ENCODE measurements around the gene KCNK4. TPM values are rescaled to one million over a fixed set of nuclear protein-coding genes. Genes with fewer than 3 reads are reported as not detected.

Gene KCNK4
- total and polyA plus RNA-seq, 2 donors (not counting 3 experiments of a cell fraction or from before 2014, with no cell fraction given): 0.06 to 0.44 TPM

DNA sequence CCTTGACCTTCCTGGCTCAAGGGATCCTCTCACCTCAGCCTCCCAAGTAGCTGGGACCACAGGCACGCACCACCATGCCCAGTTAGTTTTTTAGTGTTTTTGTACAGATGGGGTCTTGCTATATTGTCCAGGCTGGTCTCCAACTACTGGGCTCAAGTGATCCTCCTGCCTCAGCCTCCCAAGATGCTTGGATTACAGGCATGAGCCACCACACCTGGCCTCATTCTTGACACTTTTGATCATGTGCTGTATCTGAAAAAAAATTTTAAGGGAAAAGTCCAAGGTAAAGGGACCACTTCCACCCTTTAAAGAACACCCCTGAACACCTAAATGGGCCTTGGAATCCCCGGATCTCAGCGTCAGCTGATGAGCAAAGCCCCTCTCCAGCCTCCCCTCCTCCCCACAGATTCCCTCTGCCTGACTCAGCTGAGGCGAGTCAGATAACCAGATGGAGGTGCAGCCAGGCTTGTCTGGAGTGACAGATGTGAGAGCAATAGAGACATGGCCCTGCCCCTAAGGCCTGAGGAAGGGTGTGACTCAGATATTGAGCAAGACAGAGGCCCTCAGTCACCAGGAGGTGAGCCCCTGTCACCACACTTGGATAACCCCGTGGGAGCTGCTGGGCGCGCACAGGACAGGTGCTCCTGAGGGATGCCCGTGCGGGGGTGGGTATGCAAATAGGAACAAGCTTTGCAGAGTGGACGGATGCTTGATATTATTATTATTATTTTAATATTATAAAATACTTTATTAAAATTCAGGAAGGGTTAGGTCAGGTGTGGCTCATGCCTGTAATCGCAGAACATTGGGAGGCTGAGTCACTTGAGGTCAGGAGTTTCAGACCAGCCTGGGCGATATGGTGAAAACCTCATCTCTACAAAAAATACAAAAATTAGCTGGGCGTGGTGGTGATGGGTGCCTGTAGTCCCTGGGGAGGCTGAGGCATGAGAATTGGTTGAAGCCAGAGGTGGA lies 43.9 kb downstream of the KCNK4 start:
- peak; percentile 52 for FAIRE-seq
- H3K4me1 ChIP-seq (ENCODE audit: control insufficient read depth, extremely low read depth, insufficient read depth, low read length): peaks cover 3% of the 10 kb centered on the region

More for the DNA sequence above, 43.9 kb downstream of the KCNK4 start:
- Histone ChIP-seq H3K9me3 (replicated peaks; ENCODE audit: control insufficient read depth, insufficient read depth, low read length) (no peaks in the 10 kb centered on the region), H3K4me2 (ENCODE audit: insufficient read depth, low read length) (no peak overlapping the region), H3K9me1 (replicated peaks; ENCODE audit: control insufficient read depth, extremely low read depth, insufficient read depth, low read length) (no peaks in the 10 kb centered on the region), H3K79me2 (ENCODE audit: control insufficient read depth, insufficient read depth, low read length) (no peaks in the 10 kb centered on the region), H3K4me3 (replicated peaks in 1 of 3; ENCODE audit: insufficient read depth in 1 of 3, low read depth in 1 of 3, low read length in 3 of 3) (no peak overlapping the region), H3K36me3 (ENCODE audit: control insufficient read depth in 2 of 2, extremely low read depth in 1 of 2, insufficient read depth in 2 of 2, low read length in 2 of 2) (no peaks in the 10 kb centered on the region), H4K20me1 (replicated peaks; ENCODE audit: control insufficient read depth, extremely low read depth, insufficient read depth, low read length) (no peaks in the 10 kb centered on the region), H2AFZ (ENCODE audit: low read depth, low read length) (no peak overlapping the region), H3K27ac (ENCODE audit: insufficient read depth, low read depth, low read length) (no peak overlapping the region), H3K9ac (replicated peaks; ENCODE audit: extremely low read depth, insufficient read depth, low read length) (no peak overlapping the region), H3K27me3 (ENCODE audit: control insufficient read depth in 2 of 2, insufficient read depth in 2 of 2, low read length in 2 of 2) (no peaks in the 10 kb centered on the region)
- BruUV-seq (replicated peaks): no TSS peak
- ChIA-PET POLR2A (no interaction called here), CTCF (interaction anchor here (0.9 to 5.4 kb wide), 3 partner anchors 18 to 131 kb away, joined by 3 to 71 read pairs (median 3); partner anchors contain the start of genes PRDX5 and TRMT112)
- TF ChIP-seq, protein P1, sequence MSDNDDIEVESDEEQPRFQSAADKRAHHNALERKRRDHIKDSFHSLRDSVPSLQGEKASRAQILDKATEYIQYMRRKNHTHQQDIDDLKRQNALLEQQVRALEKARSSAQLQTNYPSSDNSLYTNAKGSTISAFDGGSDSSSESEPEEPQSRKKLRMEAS (IDR thresholded peaks at IDR 0.05; ENCODE audit: insufficient read depth, insufficient read length): no peak
- peak; percentile 65 for TF ChIP-seq GATA2 (IDR thresholded peaks at IDR 0.05; ENCODE audit: insufficient read depth, insufficient read length, low read depth, low read length)
- peak; percentile 36 for TF ChIP-seq POLR2AphosphoS5 (IDR thresholded peaks at IDR 0.05; ENCODE audit: insufficient read depth, low read depth, low read length)
- peak; percentile 62 for TF ChIP-seq FOS (IDR thresholded peaks at IDR 0.05; ENCODE audit: borderline replicate concordance, insufficient read depth, low read length)
- no peak for TF ChIP-seq JUN (IDR thresholded peaks at IDR 0.05; ENCODE audit: borderline replicate concordance, insufficient read depth, insufficient read length, low read depth)
- no peak for TF ChIP-seq EZH2 (IDR thresholded peaks at IDR 0.05; ENCODE audit: borderline replicate concordance, low read depth, low read length, severe bottlenecking)
- TF ChIP-seq, protein P2, sequence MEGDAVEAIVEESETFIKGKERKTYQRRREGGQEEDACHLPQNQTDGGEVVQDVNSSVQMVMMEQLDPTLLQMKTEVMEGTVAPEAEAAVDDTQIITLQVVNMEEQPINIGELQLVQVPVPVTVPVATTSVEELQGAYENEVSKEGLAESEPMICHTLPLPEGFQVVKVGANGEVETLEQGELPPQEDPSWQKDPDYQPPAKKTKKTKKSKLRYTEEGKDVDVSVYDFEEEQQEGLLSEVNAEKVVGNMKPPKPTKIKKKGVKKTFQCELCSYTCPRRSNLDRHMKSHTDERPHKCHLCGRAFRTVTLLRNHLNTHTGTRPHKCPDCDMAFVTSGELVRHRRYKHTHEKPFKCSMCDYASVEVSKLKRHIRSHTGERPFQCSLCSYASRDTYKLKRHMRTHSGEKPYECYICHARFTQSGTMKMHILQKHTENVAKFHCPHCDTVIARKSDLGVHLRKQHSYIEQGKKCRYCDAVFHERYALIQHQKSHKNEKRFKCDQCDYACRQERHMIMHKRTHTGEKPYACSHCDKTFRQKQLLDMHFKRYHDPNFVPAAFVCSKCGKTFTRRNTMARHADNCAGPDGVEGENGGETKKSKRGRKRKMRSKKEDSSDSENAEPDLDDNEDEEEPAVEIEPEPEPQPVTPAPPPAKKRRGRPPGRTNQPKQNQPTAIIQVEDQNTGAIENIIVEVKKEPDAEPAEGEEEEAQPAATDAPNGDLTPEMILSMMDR (IDR thresholded peaks at IDR 0.05; ENCODE audit: extremely low read depth in 1 of 2, insufficient read depth in 1 of 2, low read depth in 1 of 2, low read length in 2 of 2): no peak
- TF ChIP-seq MYC (IDR thresholded peaks at IDR 0.05; ENCODE audit: low read depth, low read length): no peak
- intact Hi-C loops (cut with micrococcal nuclease): no loop called here
- peak; percentile 39 for DNase-seq (ENCODE audit: low read depth, low spot score)
- dilution Hi-C loops (cut with MboI; ENCODE audit: extremely low pct_ligation_motif_present, low sequenced_read_pairs): no loop called here

Data from endothelial cell of umbilical vein (primary cell).